ENCODE data around the gene GRAMD1B.

The GRAMD1B gene

GRCh38 chr11:123652599-123652998 lies 222.5 kb downstream of the GRAMD1B start:
- no peak for DNase-seq

DNA sequence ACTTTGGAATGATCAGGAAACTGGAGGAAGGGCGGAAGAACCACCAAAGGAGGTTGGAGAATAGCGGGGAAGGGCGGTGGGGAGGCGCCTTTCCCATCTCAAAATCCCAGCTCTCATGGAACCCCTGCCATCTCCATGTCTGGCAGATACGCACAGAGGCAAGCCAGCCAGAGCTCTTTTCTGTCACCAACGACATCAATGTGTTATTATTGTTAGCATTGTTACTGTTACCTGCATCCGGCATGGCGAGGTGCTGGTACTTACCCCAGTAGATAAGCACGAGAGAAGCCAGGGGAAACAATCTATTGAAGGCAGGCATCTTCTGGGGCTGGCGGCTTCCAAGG lies 223.4 kb downstream of the GRAMD1B start:
- no peak for DNase-seq

DNA sequence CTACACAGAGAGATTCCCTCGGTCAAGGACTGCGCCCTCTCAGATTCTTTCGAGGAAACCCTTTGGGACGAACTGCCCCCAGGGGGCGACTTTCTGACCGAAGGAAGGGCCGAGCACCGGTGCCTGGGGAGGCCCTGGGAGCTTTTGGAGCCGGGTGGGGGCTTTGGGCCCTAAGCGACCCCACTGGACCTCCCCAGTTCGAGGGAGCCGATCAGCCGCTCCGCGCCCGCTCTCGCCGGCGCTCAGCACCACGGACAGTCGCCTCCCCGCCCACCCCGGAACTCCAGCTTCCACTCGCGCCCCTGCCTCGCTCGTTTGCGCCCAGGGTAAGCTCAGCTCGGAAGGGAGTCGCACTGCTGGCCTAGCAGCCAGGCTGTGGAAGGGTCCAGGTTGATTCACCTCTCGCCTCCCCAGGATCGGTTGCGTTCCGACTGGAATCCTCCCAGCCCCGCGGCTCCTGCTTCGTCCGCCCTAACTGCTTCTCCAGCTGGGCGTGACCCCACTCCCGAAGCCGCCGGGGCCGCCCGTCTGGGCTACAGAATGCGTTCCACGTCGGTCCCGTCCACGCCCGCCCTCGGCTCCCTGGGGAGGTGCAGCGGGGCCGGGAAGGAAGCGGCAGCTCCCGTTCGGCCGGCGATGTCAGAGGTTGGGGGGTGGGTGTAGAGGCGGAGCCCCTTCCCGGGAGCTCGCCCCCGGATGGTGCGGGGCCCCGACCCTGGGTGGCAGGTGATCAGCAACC lies 223.9 kb downstream of the GRAMD1B start:
- peak in 2 of 5 donors; percentile 4 to 7 for DNase-seq

- DNase-seq: peak in 1 of 5 donors; percentile 37
These were observed 224.6 kb downstream of the GRAMD1B start, which contains the start of gene SCN3B for GRCh38 chr11:123654566-123655081. Gene SCN3B (minus strand): TSS chr11:123654624. CDS start chr11:123653801, 823 bp downstream.

GRCh38 chr11:123659311-123659710 lies 229.2 kb downstream of the GRAMD1B start:
- DNase-seq: no peak

DNA sequence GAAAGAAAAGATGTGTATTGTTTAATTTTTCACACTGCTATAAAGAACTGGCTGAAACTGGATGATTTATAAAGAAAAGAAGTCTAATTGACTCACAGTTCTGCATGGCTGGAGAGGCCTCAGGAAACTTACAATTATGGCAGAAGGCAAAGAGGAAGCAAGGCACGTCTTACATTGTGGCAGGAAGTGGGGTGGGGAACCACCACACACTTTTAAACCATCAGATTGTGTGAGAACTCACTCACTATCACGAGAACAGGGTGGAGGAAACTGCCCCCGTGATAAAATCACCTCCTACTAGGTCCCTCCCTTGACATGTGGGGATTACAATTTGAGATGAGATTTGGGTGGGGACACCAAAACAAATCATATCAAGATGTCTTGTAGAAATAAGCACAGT lies 229.9 kb downstream of the GRAMD1B start:
- DNase-seq: peak in 1 of 5 donors; percentile 64

- no peak for DNase-seq
These were observed 235.2 kb downstream of the GRAMD1B start for GRCh38 chr11:123665306-123665705.

- DNase-seq: no peak
These were observed 240.0 kb downstream of the GRAMD1B start for GRCh38 chr11:123670081-123670480.

GRCh38 chr11:123671534-123671933 lies 241.5 kb downstream of the GRAMD1B start:
- DNase-seq: no peak

GRCh38 chr11:123672568-123672967 lies 242.5 kb downstream of the GRAMD1B start:
- no peak for DNase-seq

GRCh38 chr11:123674297-123674696 lies 244.2 kb downstream of the GRAMD1B start:
- DNase-seq: no peak
